Large intestine (tissue), 3 donors: ENCODE data around the gene EXO1. TPM values are rescaled to one million over a fixed set of nuclear protein-coding genes. Genes with fewer than 3 reads are reported as not detected.

ENCODE experiments used
- DNase-seq, 2 donors: peaks; one replicate each; pipeline versions ENCODE4 v3.0.0 to v3.0.0-alpha.2; 2013
- H3K27ac ChIP-seq: one replicate; pipeline ENCODE4 v1.5.1; 2013; ENCODE audit warnings: low read length
- H3K27me3 ChIP-seq: 2 replicates; pipeline ENCODE4 v1.6.1; 2013; ENCODE audit warnings: low read length; ENCODE audit not compliant: control insufficient read depth, insufficient read depth
- H3K36me3 ChIP-seq: 2 replicates; pipeline ENCODE4 v1.6.1; 2013; ENCODE audit warnings: low read length; ENCODE audit not compliant: control insufficient read depth, insufficient read depth
- H3K4me1 ChIP-seq: one replicate; pipeline ENCODE4 v1.6.1; 2013; ENCODE audit warnings: low read length; ENCODE audit not compliant: control insufficient read depth, insufficient read depth
- H3K4me3 ChIP-seq: one replicate; pipeline ENCODE4 v1.5.1; 2013; ENCODE audit warnings: low read length
- H3K9me3 ChIP-seq: one replicate; pipeline ENCODE4 v1.6.1; 2013; ENCODE audit warnings: mild to moderate bottlenecking, low read depth, low read length, moderate library complexity; ENCODE audit not compliant: control insufficient read depth
- WGBS: methylation state at CpG from one replicate; pipeline ENCODE4 v1.1.5; 2013; ENCODE audit warnings: low lambda C conversion rate; ENCODE audit not compliant: insufficient coverage; 5-methylcytosine and 5-hydroxymethylcytosine counted together
- polyA plus RNA-seq: library from polyadenylated mRNA; unstranded; fragments of 120-200 nt; gene quantifications from one replicate; pipeline ENCODE4 v1.2.1, GENCODE V29; 2013

The EXO1 gene
- polyA plus RNA-seq, 1 donor = 5.3 TPM

DNA sequence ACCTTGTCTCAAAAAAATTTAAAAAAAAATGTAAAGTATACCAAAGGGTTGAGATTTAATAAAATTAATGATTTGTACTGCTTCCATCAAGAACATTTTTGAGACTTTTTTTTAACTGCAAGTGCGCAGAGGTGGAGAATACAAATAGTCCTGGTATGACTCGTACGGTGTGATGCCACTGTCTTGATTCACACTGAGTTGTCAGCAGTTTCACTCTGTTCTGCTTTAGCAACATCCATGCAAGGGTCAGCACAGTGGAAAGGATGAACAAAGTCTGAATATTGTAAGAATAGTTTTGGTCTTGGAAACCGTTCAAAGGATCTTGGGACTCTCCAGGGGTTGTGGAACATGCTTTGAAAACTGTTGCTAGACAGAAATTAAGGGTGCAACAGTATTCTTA lies 40.2 kb downstream of the EXO1 start:
- H3K4me3 ChIP-seq = no peak overlapping the region
- no peaks in the 10 kb centered on the region for H3K9me3 ChIP-seq
- H3K27me3 ChIP-seq = no peaks in the 10 kb centered on the region
- H3K4me1 ChIP-seq = no peaks in the 10 kb centered on the region
- no peaks in the 10 kb centered on the region for H3K36me3 ChIP-seq
- 90% methylated on average over 2 of the region's 4 CpGs for WGBS
- no peak overlapping the region for H3K27ac ChIP-seq
- DNase-seq = no peak

- WGBS = 67% methylated on average over 1 of the region's 3 CpGs
- DNase-seq = no peak
- H3K4me1 ChIP-seq = no peaks in the 10 kb centered on the region
- no peak overlapping the region for H3K27ac ChIP-seq
- no peaks in the 10 kb centered on the region for H3K9me3 ChIP-seq
- no peaks in the 10 kb centered on the region for H3K36me3 ChIP-seq
- no peaks in the 10 kb centered on the region for H3K27me3 ChIP-seq
- no peak overlapping the region for H3K4me3 ChIP-seq
Measured at GRCh38 chr1:241891296-241891695, 43.3 kb downstream of the EXO1 start.

GRCh38 chr1:241894016-241894415 lies 46.0 kb downstream of the EXO1 start:
- Histone ChIP-seq H3K4me1 (no peaks in the 10 kb centered on the region), H3K27ac (no peak overlapping the region), H3K36me3 (no peaks in the 10 kb centered on the region), H3K27me3 (no peaks in the 10 kb centered on the region), H3K9me3 (no peaks in the 10 kb centered on the region), H3K4me3 (no peak overlapping the region)
- no peak for DNase-seq
- no CpG with 5 or more reads among the region's 3 CpGs for WGBS

- Histone ChIP-seq H3K4me1 (no peaks in the 10 kb centered on the region), H3K9me3 (no peaks in the 10 kb centered on the region), H3K36me3 (no peaks in the 10 kb centered on the region), H3K27me3 (no peaks in the 10 kb centered on the region), H3K27ac (no peak overlapping the region), H3K4me3 (no peak overlapping the region)
- DNase-seq = no peak
- WGBS = no CpG with 5 or more reads among the region's 2 CpGs
Measured at GRCh38 chr1:241895013-241895412, 47.0 kb downstream of the EXO1 start.

GRCh38 chr1:241896670-241896962 lies 48.6 kb downstream of the EXO1 start:
- no peaks in the 10 kb centered on the region for H3K36me3 ChIP-seq
- DNase-seq = no peak
- H3K27me3 ChIP-seq = no peaks in the 10 kb centered on the region
- no peak overlapping the region for H3K27ac ChIP-seq
- no peaks in the 10 kb centered on the region for H3K9me3 ChIP-seq
- no peaks in the 10 kb centered on the region for H3K4me1 ChIP-seq
- no peak overlapping the region for H3K4me3 ChIP-seq

DNA sequence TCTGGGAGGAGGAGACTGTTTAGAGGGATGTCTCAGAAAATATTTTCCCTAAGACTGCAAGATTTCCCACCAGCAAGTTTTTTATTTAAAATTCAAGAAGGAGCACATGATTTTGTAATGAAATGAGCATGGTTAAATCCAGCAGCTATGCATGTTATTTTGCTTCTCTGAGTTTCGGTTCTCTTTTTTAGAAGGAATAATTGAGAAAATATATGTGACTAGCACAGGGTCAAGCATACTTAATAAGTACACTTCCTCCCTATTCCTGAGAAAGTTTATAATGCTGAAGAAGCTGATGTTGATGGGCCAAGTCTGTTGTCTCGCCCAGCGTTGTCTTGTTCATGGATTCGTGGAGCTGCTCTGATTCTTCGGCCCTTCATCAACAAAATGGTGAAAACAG lies 51.2 kb downstream of the EXO1 start:
- no peaks in the 10 kb centered on the region for H3K36me3 ChIP-seq
- H3K27ac ChIP-seq = no peak overlapping the region
- DNase-seq = no peak
- no peaks in the 10 kb centered on the region for H3K27me3 ChIP-seq
- H3K4me3 ChIP-seq = no peak overlapping the region
- WGBS = 92% methylated on average over 2 of the region's 5 CpGs
- H3K9me3 ChIP-seq = no peaks in the 10 kb centered on the region
- no peaks in the 10 kb centered on the region for H3K4me1 ChIP-seq

- H3K27me3 ChIP-seq = no peaks in the 10 kb centered on the region
- no peak overlapping the region for H3K4me3 ChIP-seq
- H3K4me1 ChIP-seq = no peaks in the 10 kb centered on the region
- no peak overlapping the region for H3K27ac ChIP-seq
- H3K36me3 ChIP-seq = no peaks in the 10 kb centered on the region
- DNase-seq = no peak
- no peaks in the 10 kb centered on the region for H3K9me3 ChIP-seq
Measured at GRCh38 chr1:241900381-241900780, 52.4 kb downstream of the EXO1 start.

DNA sequence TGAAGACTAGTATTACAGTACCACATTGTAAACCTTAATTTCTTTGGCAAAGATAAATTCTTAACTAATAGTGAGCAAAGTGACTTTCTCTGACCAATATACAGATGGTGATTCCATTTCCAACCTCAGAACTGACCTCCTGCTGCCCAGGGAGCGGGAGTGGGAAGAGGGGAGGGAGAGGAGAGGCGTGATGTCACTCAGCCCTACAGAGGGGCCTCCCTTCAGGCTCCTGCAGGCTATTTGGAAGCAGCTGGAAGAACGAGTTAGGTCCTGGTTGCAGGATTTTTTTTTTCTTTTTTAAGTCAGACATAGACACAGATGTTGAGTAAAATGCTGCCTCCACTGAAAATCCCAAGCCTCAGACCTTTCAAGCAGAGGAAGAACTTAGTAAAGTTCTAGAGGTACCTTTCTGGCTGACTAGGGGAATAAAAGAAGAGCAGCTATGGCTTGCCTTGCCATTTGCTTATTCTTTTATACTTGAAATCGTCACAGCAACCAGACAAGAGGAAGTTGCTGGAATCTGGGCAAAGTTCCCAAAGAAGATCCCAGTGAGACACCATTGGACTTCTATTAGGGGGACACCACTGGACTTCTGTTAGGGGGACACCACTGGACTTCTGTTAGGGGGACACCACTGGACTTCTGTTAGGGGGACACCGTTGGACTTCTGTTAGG lies 54.5 kb downstream of the EXO1 start:
- WGBS = no CpG with 5 or more reads among the region's 5 CpGs
- H3K9me3 ChIP-seq = no peaks in the 10 kb centered on the region
- no peak overlapping the region for H3K27ac ChIP-seq
- no peaks in the 10 kb centered on the region for H3K4me1 ChIP-seq
- H3K27me3 ChIP-seq = no peaks in the 10 kb centered on the region
- H3K36me3 ChIP-seq = no peaks in the 10 kb centered on the region
- DNase-seq = peak in 1 of 2 donors; percentile 8
- no peak overlapping the region for H3K4me3 ChIP-seq

DNA sequence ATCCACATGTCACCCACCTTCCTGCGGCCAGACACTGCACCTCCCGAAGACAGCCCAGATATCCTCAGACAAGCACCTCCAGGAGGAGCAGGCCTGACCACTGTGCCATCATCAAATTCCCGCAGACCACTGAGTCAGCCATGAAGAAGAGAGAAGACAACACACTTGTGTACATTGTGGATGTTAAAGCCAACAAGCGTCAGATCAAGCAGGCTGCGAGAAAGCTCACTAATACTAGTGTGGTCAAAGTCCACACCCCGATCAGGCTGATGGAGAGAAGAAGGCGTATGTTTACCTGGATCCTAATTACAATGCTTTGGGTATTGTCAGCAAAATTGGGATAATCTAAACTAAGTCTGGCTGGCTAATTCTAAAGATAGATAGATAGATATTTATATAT lies 68.2 kb downstream of the EXO1 start:
- no peaks in the 10 kb centered on the region for H3K36me3 ChIP-seq
- no peak overlapping the region for H3K4me3 ChIP-seq
- H3K27ac ChIP-seq = no peak overlapping the region
- H3K4me1 ChIP-seq = no peaks in the 10 kb centered on the region
- no peaks in the 10 kb centered on the region for H3K27me3 ChIP-seq
- no peaks in the 10 kb centered on the region for H3K9me3 ChIP-seq
- no peak for DNase-seq
- no CpG with 5 or more reads among the region's 7 CpGs for WGBS

DNA sequence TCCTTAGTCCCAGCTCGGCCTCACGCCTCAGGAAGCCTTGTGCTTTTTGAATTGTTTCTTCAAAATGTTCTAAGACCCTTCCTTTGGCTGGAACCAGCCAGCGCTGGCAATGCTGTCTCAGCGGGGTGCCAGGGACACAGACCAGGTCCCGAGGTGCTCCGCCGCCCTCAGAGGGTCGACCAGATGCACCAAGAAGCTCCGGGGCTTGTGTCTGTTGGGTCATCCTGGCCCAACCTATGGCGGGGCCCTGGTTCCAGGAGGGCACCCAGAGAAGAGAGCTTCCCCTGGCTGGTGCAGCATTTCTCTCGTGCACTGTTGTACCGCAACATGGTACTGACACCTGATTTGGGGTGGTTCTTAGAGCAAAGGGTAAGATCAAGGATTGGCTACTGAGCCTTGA lies 69.5 kb downstream of the EXO1 start:
- Histone ChIP-seq H3K27ac (no peak overlapping the region), H3K4me1 (no peaks in the 10 kb centered on the region), H3K9me3 (no peaks in the 10 kb centered on the region), H3K27me3 (no peaks in the 10 kb centered on the region), H3K36me3 (no peaks in the 10 kb centered on the region), H3K4me3 (no peak overlapping the region)
- no peak for DNase-seq
- WGBS = no CpG with 5 or more reads among the region's 12 CpGs

GRCh38 chr1:241918879-241919278 lies 70.9 kb downstream of the EXO1 start:
- no peak for DNase-seq
- Histone ChIP-seq H3K9me3 (no peaks in the 10 kb centered on the region), H3K4me1 (no peaks in the 10 kb centered on the region), H3K27ac (no peak overlapping the region), H3K36me3 (no peaks in the 10 kb centered on the region), H3K27me3 (no peaks in the 10 kb centered on the region), H3K4me3 (no peak overlapping the region)
- no CpG with 5 or more reads among the region's 5 CpGs for WGBS
